ENCODE measurements around the gene CXorf38.

The CXorf38 gene

GRCh38 chrX:40647307-40648197 is at the start of gene CXorf38:
Gene CXorf38 (minus strand): TSS chrX:40647561. CDS start chrX:40647520, 41 bp downstream.
- peak; percentile 51 for DNase-seq

GRCh38 chrX:40694802-40695201 is 47.4 kb upstream of the CXorf38 start:
- no peak for DNase-seq

- DNase-seq: no peak
Measured at GRCh38 chrX:40688929-40689328, 41.6 kb upstream of the CXorf38 start.

GRCh38 chrX:40687169-40687568 is 39.8 kb upstream of the CXorf38 start:
- DNase-seq: no peak

GRCh38 chrX:40685362-40685918 is 38.1 kb upstream of the CXorf38 start:
- no peak for DNase-seq

- no peak for DNase-seq
Measured at GRCh38 chrX:40684092-40684491, 36.7 kb upstream of the CXorf38 start.

- no peak for DNase-seq
Measured at GRCh38 chrX:40683245-40683644, 35.9 kb upstream of the CXorf38 start.

GRCh38 chrX:40671126-40671525 is 23.8 kb upstream of the CXorf38 start:
- DNase-seq: peak; percentile 23

GRCh38 chrX:40663880-40664630 is 16.7 kb upstream of the CXorf38 start:
- DNase-seq: no peak

- no peak for DNase-seq
Measured at GRCh38 chrX:40663078-40663740, 15.8 kb upstream of the CXorf38 start.

- no peak for DNase-seq
Measured at GRCh38 chrX:40661489-40661888, 14.1 kb upstream of the CXorf38 start.

- no peak for DNase-seq
Measured at GRCh38 chrX:40660381-40660780, 13.0 kb upstream of the CXorf38 start.

GRCh38 chrX:40653535-40653934 is 6.2 kb upstream of the CXorf38 start:
- DNase-seq: no peak

GRCh38 chrX:40652664-40653063 is 5.3 kb upstream of the CXorf38 start:
- no peak for DNase-seq

- peak; percentile 16 for DNase-seq
Measured at GRCh38 chrX:40651620-40652223, 4.4 kb upstream of the CXorf38 start.

- DNase-seq: no peak
Measured at GRCh38 chrX:40646489-40647306, 663 bp downstream of the CXorf38 start.

GRCh38 chrX:40644821-40645358 is 2.5 kb downstream of the CXorf38 start:
- peak; percentile 10 for DNase-seq

- DNase-seq: no peak
Measured at GRCh38 chrX:40644176-40644575, 3.2 kb downstream of the CXorf38 start.

GRCh38 chrX:40637687-40638086 is 9.7 kb downstream of the CXorf38 start:
- no peak for DNase-seq

GRCh38 chrX:40632199-40632598 is 15.2 kb downstream of the CXorf38 start:
- no peak for DNase-seq

GRCh38 chrX:40628506-40628905 is 18.9 kb downstream of the CXorf38 start:
- DNase-seq: no peak

All from DMS79 treated with DMSO at 0.1 percent for 48 hours (cell line).